Upper lobe of left lung (tissue), 6 donors: ENCODE measurements around the gene SGF29. TPM values are rescaled to one million over a fixed set of nuclear protein-coding genes. Genes with fewer than 3 reads are reported as not detected.

Experiments
- ATAC-seq, 2 donors: fragments of 200-7000 bp; cut with Tn5 transposase; one replicate each; pipeline ENCODE4 v1.9.1; 2022; ENCODE audit warnings: mild to moderate bottlenecking in 2 of 2, moderate library complexity in 2 of 2; ENCODE audit not compliant: low FRiP score in 2 of 2
- DNase-seq, 2 donors: peaks; one replicate each; pipeline ENCODE4 v3.0.0-alpha.2; 2019 to 2020
- H3K27ac ChIP-seq, 4 donors: fragments of 200-600 bp; sonication (generic); one replicate each; pipeline ENCODE4 v1.5.1; 2016 to 2019
- H3K27me3 ChIP-seq, 4 donors: fragments of 200-600 bp; sonication (generic); one replicate each; pipeline ENCODE4 v1.5.1; 2017 to 2019
- H3K36me3 ChIP-seq, 4 donors: fragments of 200-600 bp; sonication (generic); one replicate each; pipeline ENCODE4 v1.5.1; 2016 to 2019
- H3K4me1 ChIP-seq, 4 donors: fragments of 200-600 bp; sonication (generic); one replicate each; pipeline ENCODE4 v1.5.1; 2018 to 2019
- H3K4me3 ChIP-seq, 4 donors: fragments of 200-600 bp; sonication (generic); one replicate each; pipeline ENCODE4 v1.5.1; 2017 to 2019; ENCODE audit warnings: mild to moderate bottlenecking in 2 of 4, moderate library complexity in 1 of 4
- H3K9me3 ChIP-seq, 4 donors: fragments of 200-600 bp; sonication (generic); one replicate each; pipeline ENCODE4 v1.5.1; 2018 to 2019
- CTCF ChIP-seq, 6 experiments: fragments of 450-650 bp in 4 of 6; fragments of 200-600 bp in 2 of 6; sonication (generic) in 2 of 6; IDR thresholded peaks; one replicate each; pipeline ENCODE4 v1.5.1; 2016 to 2019; ENCODE audit warnings: antibody characterized with exemption in 6 of 6
- EP300 ChIP-seq, 4 donors: sonication (generic); formaldehyde crosslinking; IDR thresholded peaks; one replicate each; pipeline ENCODE4 v1.5.1; 2017; ENCODE audit warnings: antibody characterized with exemption in 4 of 4, control low read depth in 2 of 4
- POLR2A ChIP-seq, 4 donors: fragments of 450-650 bp; IDR thresholded peaks; one replicate each; pipeline ENCODE4 v1.5.1; 2016 to 2017; ENCODE audit warnings: antibody characterized with exemption in 4 of 4, mild to moderate bottlenecking in 2 of 4
- POLR2AphosphoS5 ChIP-seq, 2 donors: sonication (generic); formaldehyde crosslinking; IDR thresholded peaks; one replicate each; pipeline ENCODE4 v1.5.1; 2017; ENCODE audit warnings: antibody characterized with exemption in 2 of 2
- whole genome bisulfite sequencing, 2 donors: methylation state at CpG; one replicate each; pipeline ENCODE4 v1.1.5; 2017 to 2018; 5-methylcytosine and 5-hydroxymethylcytosine counted together
- total RNA-seq, 6 donors: library from RNA; depleted of rRNA in 4 of 6; stranded (reverse); fragments of >200 nt in 4 of 6; gene quantifications; one replicate each; pipeline versions ENCODE4 v1.1.0 to v1.2.1, GENCODE V29; 2016 to 2021
- donor health status: DM: no; HTN: no; CAD: no; lungs with moderate emphysema.
- donor health status: DM: no; HTN: yes; CAD: no; lungs with severe emphysema.

Gene SGF29
- total RNA-seq, 6 donors from 2014 or later, result 24.8 to 67.1 (median 37.3) TPM

GRCh38 chr16:28527985-28528384 is 25.7 kb upstream of the SGF29 start:
- Histone ChIP-seq H3K9me3 (no peaks in the 10 kb centered on the region), H3K27ac (no peak overlapping the region), H3K36me3 (no peaks in the 10 kb centered on the region), H3K4me3 (no peak overlapping the region), H3K27me3 (no peaks in the 10 kb centered on the region), H3K4me1 (peaks cover 13 to 28% (median 25%) of the 10 kb centered on the region in 4 donors)
- 86 to 97% methylated on average over 5 of the region's 5 CpGs for WGBS, 2 donors
- ATAC-seq (no peak), DNase-seq (no peak)
- TF ChIP-seq EP300 (IDR thresholded peaks at IDR 0.05) (no peak), CTCF (IDR thresholded peaks at IDR 0.05) (no peak), POLR2A (IDR thresholded peaks at IDR 0.05) (no peak), POLR2AphosphoS5 (IDR thresholded peaks at IDR 0.05) (no peak)

GRCh38 chr16:28528463-28528867 is 25.3 kb upstream of the SGF29 start:
- no peak for TF ChIP-seq EP300 (IDR thresholded peaks at IDR 0.05)
- TF ChIP-seq POLR2A (IDR thresholded peaks at IDR 0.05), result no peak
- no peak for TF ChIP-seq CTCF (IDR thresholded peaks at IDR 0.05)
- TF ChIP-seq POLR2AphosphoS5 (IDR thresholded peaks at IDR 0.05), result no peak
- peak in 1 of 2 donors; percentile 31 for DNase-seq
- WGBS, 2 donors, result 78 to 85% methylated on average over 5 of the region's 5 CpGs
- Histone ChIP-seq H3K27me3 (no peaks in the 10 kb centered on the region), H3K4me1 (peaks cover 16 to 32% (median 27%) of the 10 kb centered on the region in 4 donors), H3K4me3 (no peak overlapping the region), H3K27ac (no peak overlapping the region), H3K9me3 (no peaks in the 10 kb centered on the region), H3K36me3 (no peaks in the 10 kb centered on the region)
- ATAC-seq, result no peak

GRCh38 chr16:28529124-28529523 is 24.6 kb upstream of the SGF29 start:
- no peaks in the 10 kb centered on the region for H3K27me3 ChIP-seq
- no peak for DNase-seq
- H3K36me3 ChIP-seq, result peaks cover 0 to under 1% (median 0%) of the 10 kb centered on the region in 4 donors
- no peak overlapping the region for H3K27ac ChIP-seq
- no peak for ATAC-seq
- H3K9me3 ChIP-seq, result no peaks in the 10 kb centered on the region
- TF ChIP-seq EP300 (IDR thresholded peaks at IDR 0.05) (no peak), CTCF (IDR thresholded peaks at IDR 0.05) (no peak), POLR2AphosphoS5 (IDR thresholded peaks at IDR 0.05) (no peak), POLR2A (IDR thresholded peaks at IDR 0.05) (no peak)
- H3K4me3 ChIP-seq, result no peak overlapping the region
- H3K4me1 ChIP-seq, result peaks cover 16 to 32% (median 27%) of the 10 kb centered on the region in 4 donors

GRCh38 chr16:28531777-28532744 is 21.7 kb upstream of the SGF29 start:
- Histone ChIP-seq H3K36me3 (peaks cover 0 to 11% (median 3%) of the 10 kb centered on the region in 4 donors), H3K27ac (peak overlapping the region; percentile 48 to 79 (median 76)), H3K4me3 (no peak overlapping the region), H3K9me3 (no peaks in the 10 kb centered on the region), H3K4me1 (peaks cover 33 to 52% (median 43%) of the 10 kb centered on the region in 4 donors), H3K27me3 (no peaks in the 10 kb centered on the region)
- 58 to 67% methylated on average over 9 of the region's 9 CpGs for WGBS, 2 donors
- ATAC-seq, result peak; percentile 92 to 96
- peak; percentile 84 to 92 for DNase-seq
- TF ChIP-seq POLR2AphosphoS5 (IDR thresholded peaks at IDR 0.05), result peak; percentile 54 to 78
- no peak for TF ChIP-seq CTCF (IDR thresholded peaks at IDR 0.05)
- peak in 2 of 4 donors; percentile 29 to 72 for TF ChIP-seq POLR2A (IDR thresholded peaks at IDR 0.05)
- TF ChIP-seq EP300 (IDR thresholded peaks at IDR 0.05), result peak in 3 of 4 donors; percentile 75 to 80 (median 76)
